Myocyte (in vitro differentiated cells): Measurements from ENCODE around the gene CACNA1D. TPM values are rescaled to one million over a fixed set of nuclear protein-coding genes. Genes with fewer than 3 reads are reported as not detected.

Source experiments
- DNase-seq: peaks from one replicate; pipeline ENCODE4 v3.0.0-alpha.2; 2012; ENCODE audit warnings: low read depth
- total RNA-seq: library from RNA; depleted of rRNA; stranded (reverse); fragments of >200 nt; gene quantifications from 2 replicates; pipeline ENCODE4 v1.2.3, GENCODE V29; 2014

CACNA1D gene
- total RNA-seq, 1 donor from 2014 or later: not detected

GRCh38 chr3:53776494-53777101 is 282.2 kb downstream of the CACNA1D start:
- DNase-seq: no peak

- no peak for DNase-seq
Measured at GRCh38 chr3:53777468-53777867, 283.1 kb downstream of the CACNA1D start.

- no peak for DNase-seq
Measured at GRCh38 chr3:53778153-53778552, 283.7 kb downstream of the CACNA1D start.

GRCh38 chr3:53780171-53780570 is 285.8 kb downstream of the CACNA1D start:
- DNase-seq: no peak

GRCh38 chr3:53780806-53781205 is 286.4 kb downstream of the CACNA1D start:
- no peak for DNase-seq

GRCh38 chr3:53787016-53787415 is 292.6 kb downstream of the CACNA1D start:
- no peak for DNase-seq

GRCh38 chr3:53788038-53788437 is 293.6 kb downstream of the CACNA1D start:
- DNase-seq: no peak

- DNase-seq: no peak
Measured at GRCh38 chr3:53789459-53789858, 295.0 kb downstream of the CACNA1D start.

- DNase-seq: no peak
Measured at GRCh38 chr3:53790470-53790869, 296.1 kb downstream of the CACNA1D start.

GRCh38 chr3:53791317-53791716 is 296.9 kb downstream of the CACNA1D start:
- DNase-seq: no peak

- DNase-seq: no peak
Measured at GRCh38 chr3:53792866-53793265, 298.5 kb downstream of the CACNA1D start.

GRCh38 chr3:53794597-53794996 is 300.2 kb downstream of the CACNA1D start:
- no peak for DNase-seq

- no peak for DNase-seq
Measured at GRCh38 chr3:53795176-53795575, 300.8 kb downstream of the CACNA1D start.

GRCh38 chr3:53795789-53796560 is 301.6 kb downstream of the CACNA1D start:
- no peak for DNase-seq

GRCh38 chr3:53798144-53798543 is 303.7 kb downstream of the CACNA1D start:
- DNase-seq: no peak

GRCh38 chr3:53799338-53799865 is 305.0 kb downstream of the CACNA1D start:
- no peak for DNase-seq

- DNase-seq: no peak
Measured at GRCh38 chr3:53800041-53800906, 305.9 kb downstream of the CACNA1D start.

GRCh38 chr3:53801319-53801718 is 306.9 kb downstream of the CACNA1D start:
- no peak for DNase-seq

GRCh38 chr3:53802256-53802880 is 308.0 kb downstream of the CACNA1D start:
- no peak for DNase-seq

GRCh38 chr3:53803124-53803815 is 308.9 kb downstream of the CACNA1D start:
- DNase-seq: no peak
